ENCODE measurements around the gene MTAP. TPM values are rescaled to one million over a fixed set of nuclear protein-coding genes. Genes with fewer than 3 reads are reported as not detected.

The MTAP gene
- total RNA-seq, 1 experiment from 2014 or later: 102 TPM

DNA sequence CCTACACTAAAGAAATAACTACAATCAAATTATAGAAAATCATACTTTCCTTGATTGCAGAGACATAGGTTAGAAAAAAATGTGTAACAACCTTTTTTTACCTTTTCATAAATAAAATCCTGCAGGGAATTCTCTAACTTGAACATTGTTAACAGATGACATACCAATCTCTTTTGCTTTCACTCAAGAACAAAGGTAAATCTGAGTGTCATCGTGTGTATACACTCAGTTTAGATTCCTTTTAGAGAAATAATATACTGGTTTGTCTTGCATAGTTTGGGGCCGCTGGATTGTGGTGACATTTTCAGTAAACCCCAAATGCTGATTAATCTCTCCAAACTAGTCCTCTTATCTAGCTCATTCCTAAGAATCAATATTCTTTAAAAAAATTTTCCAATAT lies 20.8 kb upstream of the MTAP start:
- no peaks in the 10 kb centered on the region for H3K27me3 ChIP-seq (ENCODE audit: insufficient read depth, low read length)
- no peak overlapping the region for H2AFZ ChIP-seq (ENCODE audit: low read length)
- DNase-seq: no peak
- no peak overlapping the region for H3K27ac ChIP-seq (ENCODE audit: insufficient read length, low read depth, low read length)
- WGBS (ENCODE audit: extremely low coverage, insufficient read length, low lambda C conversion rate): no CpG with 5 or more reads among the region's 2 CpGs
- no peak overlapping the region for H2AK5ac ChIP-seq (ENCODE audit: insufficient read length, low read length)
- H3K4ac ChIP-seq (ENCODE audit: low read depth, low read length): no peak overlapping the region
- H3K9ac ChIP-seq (ENCODE audit: extremely low read depth, insufficient read length, low read length): no peak overlapping the region
- no peak overlapping the region for H2BK15ac ChIP-seq (ENCODE audit: low read depth, low read length)
- H3K4me1 ChIP-seq (ENCODE audit: insufficient read depth, low read length): no peaks in the 10 kb centered on the region; the same call in 1 of the 2 replicates
- no peaks in the 10 kb centered on the region for H3K36me3 Mint-ChIP-seq (ENCODE audit: insufficient read depth in 1 of 3, low read depth in 3 of 3)
- peaks cover 58% of the 10 kb centered on the region for H3K27me3 Mint-ChIP-seq (ENCODE audit: low read depth)
- no peak overlapping the region for H3K56ac ChIP-seq (ENCODE audit: insufficient read length, low read depth, low read length)
- H3K23ac ChIP-seq (ENCODE audit: insufficient read length, low read depth, low read length): no peak overlapping the region
- H2BK20ac ChIP-seq (ENCODE audit: low read depth, low read length, poor library complexity, severe bottlenecking): no peak overlapping the region
- H3K4me2 ChIP-seq (ENCODE audit: insufficient read depth, insufficient read length, low read length): no peak overlapping the region
- H3K14ac ChIP-seq (ENCODE audit: insufficient read depth, low read length): no peak overlapping the region
- H3K27ac Mint-ChIP-seq: no peak overlapping the region
- no peak overlapping the region for H4K91ac ChIP-seq (ENCODE audit: insufficient read length, low read depth, low read length)
- no peak overlapping the region for H2BK120ac ChIP-seq (ENCODE audit: low read depth, low read length, poor library complexity, severe bottlenecking)
- H2BK5ac ChIP-seq (ENCODE audit: insufficient read length, low read length): no peak overlapping the region
- no peak overlapping the region for H3K4me3 Mint-ChIP-seq
- H2BK12ac ChIP-seq (ENCODE audit: insufficient read length, low read depth, low read length): no peak overlapping the region
- H3K9me3 ChIP-seq (ENCODE audit: control insufficient read depth, low read depth, low read length): no peaks in the 10 kb centered on the region
- H3K4me1 Mint-ChIP-seq: no peaks in the 10 kb centered on the region
- no peaks in the 10 kb centered on the region for H4K20me1 ChIP-seq (ENCODE audit: control insufficient read depth, insufficient read depth, insufficient read length)
- H3K23me2 ChIP-seq (ENCODE audit: insufficient read length, low read depth, low read length, poor library complexity, severe bottlenecking): no peaks in the 10 kb centered on the region
- H3K79me1 ChIP-seq (ENCODE audit: insufficient read depth, low read depth, low read length, poor library complexity, severe bottlenecking): no peaks in the 10 kb centered on the region
- H3K9me3 Mint-ChIP-seq: no peaks in the 10 kb centered on the region
- H3T11ph ChIP-seq (ENCODE audit: low read length): no peak overlapping the region
- TF ChIP-seq, protein P1, sequence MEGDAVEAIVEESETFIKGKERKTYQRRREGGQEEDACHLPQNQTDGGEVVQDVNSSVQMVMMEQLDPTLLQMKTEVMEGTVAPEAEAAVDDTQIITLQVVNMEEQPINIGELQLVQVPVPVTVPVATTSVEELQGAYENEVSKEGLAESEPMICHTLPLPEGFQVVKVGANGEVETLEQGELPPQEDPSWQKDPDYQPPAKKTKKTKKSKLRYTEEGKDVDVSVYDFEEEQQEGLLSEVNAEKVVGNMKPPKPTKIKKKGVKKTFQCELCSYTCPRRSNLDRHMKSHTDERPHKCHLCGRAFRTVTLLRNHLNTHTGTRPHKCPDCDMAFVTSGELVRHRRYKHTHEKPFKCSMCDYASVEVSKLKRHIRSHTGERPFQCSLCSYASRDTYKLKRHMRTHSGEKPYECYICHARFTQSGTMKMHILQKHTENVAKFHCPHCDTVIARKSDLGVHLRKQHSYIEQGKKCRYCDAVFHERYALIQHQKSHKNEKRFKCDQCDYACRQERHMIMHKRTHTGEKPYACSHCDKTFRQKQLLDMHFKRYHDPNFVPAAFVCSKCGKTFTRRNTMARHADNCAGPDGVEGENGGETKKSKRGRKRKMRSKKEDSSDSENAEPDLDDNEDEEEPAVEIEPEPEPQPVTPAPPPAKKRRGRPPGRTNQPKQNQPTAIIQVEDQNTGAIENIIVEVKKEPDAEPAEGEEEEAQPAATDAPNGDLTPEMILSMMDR (conservative IDR thresholded peaks at IDR 0.05): no peak
- no peaks in the 10 kb centered on the region for H3K79me2 ChIP-seq (ENCODE audit: insufficient read depth, low read length)
- no peak overlapping the region for H4K8ac ChIP-seq (replicated peaks; ENCODE audit: insufficient read length, low read depth, low read length)
- H4K5ac ChIP-seq (ENCODE audit: insufficient read length, low read depth, low read length): no peak overlapping the region
- no peak overlapping the region for H3K18ac ChIP-seq (ENCODE audit: insufficient read length, low read depth, low read length)

Data from H9 (cell line).